Embryonic facial prominence (tissue), 1 donor: ENCODE measurements around the gene DUSP12.
"Not testable (repeated sequence)": the region's sequence is repeated elsewhere in the genome, so short reads cannot be mapped to it uniquely, and the experiment has no call there.

Experiments
- DNase-seq: peaks from one replicate; pipeline ENCODE4 v3.0.0-alpha.2; 2016; ENCODE audit errors: extremely low spot score

The DUSP12 gene

DNA sequence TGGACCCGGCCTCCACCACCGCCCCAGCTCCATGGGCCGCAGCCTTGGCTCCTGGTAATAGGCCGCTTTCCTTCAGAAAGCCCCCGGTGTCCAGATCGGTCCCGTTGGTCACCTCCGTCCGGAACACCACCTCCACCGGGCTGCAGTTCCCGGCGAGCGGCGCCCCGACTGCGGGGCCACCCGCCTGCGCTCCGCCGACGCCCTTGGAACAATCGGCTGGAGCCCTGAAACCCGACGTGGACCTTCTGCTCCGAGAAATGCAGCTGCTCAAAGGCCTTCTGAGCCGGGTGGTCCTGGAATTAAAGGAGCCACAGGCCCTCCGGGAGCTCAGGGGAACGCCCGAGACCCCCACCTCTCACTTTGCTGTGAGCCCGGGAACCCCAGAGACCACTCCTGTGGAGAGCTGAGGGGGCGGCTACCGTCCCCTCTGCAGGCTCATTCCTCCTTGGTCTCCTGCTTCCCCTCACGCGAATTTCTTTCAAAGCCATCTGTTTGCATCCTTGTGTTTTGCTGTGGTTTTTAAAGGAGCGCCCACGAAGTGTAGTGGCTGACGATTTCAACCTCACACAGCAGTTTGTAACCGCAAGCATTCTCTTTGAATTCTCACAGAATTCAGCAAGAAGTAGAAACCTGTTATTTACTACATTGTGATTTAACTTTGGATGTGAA is 22.2 kb upstream of the DUSP12 start:
- no peak for DNase-seq

DNA sequence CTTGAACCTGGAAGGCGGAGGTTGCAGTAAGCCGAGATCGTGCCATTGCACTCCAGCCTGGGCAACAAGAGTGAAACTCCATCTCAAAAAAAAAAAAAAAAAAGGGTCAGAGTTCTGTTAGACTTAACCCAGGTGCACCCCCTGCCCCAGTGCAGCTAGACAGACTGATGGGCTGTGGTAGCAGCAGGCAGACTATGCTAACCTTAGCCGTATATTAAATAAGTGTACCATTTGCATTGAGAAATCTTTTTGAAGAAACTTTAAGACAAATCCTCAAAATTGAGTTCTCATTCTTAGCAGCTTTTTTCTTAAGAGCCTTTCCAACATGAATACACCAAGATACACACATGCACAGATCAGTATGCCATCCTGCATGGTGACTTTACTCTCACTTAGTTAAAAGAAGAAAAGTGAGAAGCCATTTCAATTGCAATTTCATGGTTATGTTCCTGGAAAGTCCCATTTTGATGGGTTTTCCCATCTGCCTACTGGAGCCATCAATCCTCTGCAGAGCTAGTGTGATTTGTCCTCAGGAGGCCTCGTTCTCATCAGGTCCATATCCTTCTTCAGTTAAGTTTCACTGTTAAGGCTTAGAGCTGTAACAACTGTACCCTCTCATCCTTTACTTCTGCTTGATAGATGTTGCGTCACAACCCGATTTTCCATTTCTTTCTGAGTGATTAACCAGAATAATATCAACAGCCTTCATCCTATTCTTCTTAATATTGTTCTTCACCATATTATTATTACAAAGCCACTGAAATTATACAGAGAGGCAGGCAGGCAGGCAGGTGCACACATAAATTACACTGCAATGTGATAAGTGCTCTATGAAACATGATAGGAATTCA is 21.0 kb upstream of the DUSP12 start:
- DNase-seq, result no peak

DNA sequence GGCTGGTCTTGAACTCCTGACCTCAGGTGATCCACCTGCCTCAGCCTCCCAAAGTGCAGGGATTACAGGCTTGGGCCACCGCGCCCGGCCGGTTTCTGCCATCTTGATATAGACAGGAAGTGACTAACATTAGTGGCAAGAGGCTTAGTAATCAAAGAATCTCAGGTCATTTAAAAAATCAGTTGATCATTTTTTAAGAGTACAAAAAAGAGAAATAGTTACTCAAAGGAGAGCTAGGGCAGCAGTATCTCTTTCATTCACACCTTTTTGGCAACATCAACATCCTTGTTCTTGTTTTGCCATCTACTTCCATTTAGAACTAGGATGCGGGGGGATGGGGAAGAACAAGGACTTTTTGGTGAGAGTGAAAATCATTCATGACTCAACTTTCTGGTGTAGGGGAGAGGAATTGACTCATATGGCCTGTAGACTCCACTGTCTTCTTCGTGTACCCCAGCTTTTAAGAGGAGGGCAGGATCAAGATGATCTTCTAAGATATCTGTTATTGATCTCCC is 19.5 kb upstream of the DUSP12 start:
- DNase-seq, result no peak

DNA sequence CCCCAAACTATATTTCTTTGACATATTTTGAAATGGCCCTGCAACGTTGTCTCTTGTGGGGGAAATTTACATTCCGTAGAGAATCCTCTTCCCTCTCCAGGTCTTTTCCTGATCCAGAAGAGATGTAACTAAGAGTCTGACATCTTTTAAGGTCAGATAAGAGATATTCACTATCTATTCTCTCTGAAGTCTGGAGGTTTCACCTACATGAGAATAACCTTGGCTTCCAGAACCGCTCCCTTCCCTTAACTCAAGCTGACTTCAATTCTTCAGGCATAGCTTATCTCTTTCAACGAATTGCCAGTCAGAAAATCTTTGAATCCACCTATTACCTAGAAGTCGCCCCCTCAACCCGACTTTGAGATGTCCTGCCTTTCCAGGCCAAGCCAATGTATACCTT is 18.3 kb upstream of the DUSP12 start:
- no peak for DNase-seq

DNA sequence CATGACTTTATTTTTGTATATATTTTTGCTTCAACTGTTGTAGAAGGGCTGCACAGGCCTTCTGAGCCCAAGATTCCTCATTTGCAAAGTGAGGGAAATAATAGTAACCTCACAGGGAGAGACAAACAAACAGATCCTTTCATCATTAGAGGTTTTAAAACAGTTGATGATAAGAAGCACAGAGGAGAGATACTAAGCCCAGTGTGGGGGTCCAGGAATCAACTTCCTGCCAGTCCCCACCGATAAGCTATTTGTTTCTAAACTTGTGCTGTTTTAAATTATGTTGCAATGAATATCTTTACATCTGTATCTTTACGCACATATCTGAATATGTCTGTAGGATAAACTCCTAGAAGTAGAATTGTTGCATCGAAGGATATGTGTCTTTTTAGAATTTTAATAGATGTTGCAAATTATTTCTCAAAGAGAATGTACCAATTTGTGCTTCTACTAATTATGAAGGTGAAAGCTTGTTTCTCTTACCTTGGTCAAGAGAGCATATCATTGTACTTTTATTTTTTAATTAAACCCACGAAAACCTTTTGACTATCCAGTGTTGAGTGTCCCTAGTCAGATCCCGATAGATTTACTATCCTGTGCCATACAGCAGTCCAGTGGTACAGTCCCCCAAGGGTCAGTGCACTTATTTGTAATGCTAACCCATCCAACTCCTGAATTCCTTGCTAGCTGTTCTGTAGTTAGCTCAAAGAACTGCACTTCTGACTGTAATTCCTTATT is 17.4 kb upstream of the DUSP12 start:
- DNase-seq, result no peak

DNA sequence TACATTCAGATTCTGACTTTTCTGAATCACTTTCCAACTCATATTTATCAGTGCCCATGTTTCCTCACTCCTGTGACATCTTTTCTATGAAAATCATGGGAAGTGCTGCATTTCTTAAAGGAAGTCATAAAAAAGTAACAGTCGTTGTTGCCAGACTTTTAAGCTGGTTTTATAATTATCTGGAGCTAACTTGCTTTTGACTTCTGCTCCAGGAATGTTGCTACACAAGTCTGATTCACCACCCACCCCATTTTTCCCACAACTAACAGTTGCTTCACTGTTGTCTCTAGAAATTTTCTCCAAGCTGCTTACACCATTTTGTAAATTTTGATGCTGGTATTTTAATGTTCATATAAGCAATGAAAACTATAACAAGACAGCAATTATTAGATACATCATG is 16.1 kb upstream of the DUSP12 start:
- DNase-seq, result no peak

DNA sequence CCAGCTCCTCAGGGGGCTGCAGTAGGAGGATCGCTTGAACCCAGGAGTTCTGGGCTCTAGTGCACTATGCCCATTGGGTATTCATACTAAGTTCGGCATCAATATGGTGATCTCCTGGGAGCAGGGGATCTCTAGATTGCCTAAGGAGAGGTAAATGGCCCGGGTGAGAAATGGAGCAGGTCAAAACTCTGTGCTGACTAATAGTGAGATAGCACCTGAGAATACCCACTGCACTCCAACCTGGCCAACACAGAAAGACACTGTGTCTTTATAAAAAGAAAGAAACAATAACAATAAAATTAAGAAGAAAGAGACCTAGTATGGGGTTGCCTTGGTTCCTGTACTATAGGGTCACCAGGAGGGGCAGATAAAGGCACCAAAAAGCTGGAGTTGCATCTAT is 13.7 kb upstream of the DUSP12 start:
- no peak for DNase-seq

DNA sequence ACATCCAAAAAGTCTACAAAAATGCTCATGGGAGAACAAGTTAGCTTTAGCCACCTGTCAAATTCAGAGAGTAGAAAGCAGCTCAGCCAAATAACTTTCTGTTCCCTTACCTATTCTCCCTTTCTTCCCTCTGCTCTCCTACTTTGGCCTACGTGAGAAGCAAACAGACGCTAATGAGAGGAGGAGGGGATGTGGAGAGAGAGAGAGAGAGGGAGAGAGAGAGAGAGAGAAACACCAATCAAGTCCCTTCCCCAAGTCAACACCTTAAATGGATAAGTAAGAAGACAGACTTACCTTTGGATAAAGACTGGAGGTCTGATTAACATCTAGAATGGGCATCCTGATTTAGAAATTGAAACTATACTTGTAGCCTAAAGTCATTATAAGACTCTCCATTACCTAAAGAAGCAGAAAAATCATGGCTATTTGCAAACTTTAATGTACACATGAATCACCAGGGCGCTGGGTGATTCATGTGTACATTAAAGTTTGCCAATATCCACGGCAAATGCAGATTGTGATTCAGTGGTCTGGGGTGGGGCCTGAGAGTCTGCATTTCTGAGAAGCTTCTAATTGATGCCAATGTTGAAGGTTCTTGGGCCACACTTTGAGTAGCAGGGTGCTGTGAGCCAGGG is 13.1 kb upstream of the DUSP12 start:
- DNase-seq, result no peak

DNA sequence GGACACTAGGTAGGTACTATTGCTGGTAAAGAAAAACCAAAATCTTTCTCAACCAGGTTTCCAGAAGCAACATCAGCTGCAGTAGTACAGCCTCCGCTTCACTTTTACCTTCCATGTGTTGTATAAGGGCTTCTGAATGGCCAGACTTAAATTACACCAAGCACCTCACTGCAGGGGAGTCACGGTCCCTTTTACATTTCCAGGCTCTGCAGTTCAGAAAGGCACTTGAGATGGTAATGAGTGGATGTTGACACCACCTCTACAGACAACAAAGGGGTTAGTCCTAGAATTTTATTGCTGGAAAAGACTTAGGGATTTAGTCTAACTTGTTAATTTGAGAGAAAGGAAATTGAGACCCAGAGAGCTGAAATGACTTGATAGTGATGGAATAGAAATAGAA is 12.0 kb upstream of the DUSP12 start:
- DNase-seq, result no peak

DNA sequence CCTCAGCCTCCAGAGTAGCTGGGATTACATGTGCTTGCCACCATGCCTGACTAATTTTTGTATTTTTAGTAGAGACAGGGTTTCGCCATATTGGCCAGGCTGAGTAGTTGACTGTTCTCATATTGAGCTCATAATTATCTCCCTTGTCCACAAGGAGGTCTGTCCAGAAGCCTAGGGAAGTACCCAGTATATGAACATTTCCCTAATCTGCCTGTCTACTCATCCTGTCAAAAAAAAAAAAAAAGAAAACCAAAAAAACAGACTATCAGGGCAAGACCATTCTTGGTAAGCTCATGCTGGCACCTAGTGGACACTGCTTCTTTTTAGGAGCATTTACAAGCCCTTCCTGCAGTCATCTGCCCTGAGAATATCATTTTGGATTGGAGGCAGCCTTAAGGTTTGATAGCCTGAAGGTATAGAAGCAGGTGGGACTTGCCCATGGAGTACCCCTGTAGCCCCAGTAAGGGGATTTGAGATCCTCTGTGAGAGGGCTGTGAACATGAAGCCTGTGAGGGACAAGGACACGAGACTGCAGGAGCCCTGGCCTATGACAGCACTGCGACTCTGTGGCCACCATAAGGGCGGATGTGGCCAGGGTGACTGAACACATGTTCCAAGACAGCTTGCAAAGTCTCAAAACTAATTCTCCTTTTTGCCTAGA is 10.8 kb upstream of the DUSP12 start:
- DNase-seq, result no peak

DNA sequence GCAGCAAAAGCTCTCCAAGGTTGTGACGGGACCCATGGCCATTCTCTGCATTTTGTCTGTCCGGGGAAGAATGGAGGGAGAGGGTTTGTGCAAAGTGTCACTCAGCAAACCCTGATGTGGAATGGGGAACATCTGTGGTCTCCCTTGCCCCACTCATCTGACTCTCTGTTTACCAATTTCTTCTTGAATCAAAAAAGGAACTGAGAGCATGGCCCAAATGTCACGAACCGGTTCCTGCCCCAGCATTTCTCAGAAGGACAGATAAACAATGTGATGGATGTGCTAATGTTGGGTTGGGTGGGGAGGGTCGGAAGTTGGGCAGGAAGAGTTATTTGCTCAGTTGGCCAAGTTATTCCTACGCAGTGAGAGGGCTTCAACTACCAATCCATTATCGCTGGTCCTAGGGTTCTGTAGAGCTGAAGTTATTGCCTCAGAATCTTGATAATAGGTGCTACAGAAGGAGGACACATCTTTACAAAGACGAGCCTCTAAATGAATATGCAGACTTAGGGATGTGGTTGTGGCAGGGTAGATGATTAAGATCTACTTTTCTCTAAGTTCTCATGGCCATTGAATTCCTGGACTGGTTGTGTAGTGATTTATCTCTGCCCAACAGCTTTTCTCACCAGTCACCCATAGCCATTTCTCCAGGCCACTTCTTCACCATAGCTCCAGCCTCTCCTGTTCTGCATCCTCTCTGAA is 9.6 kb upstream of the DUSP12 start:
- DNase-seq, result no peak

DNA sequence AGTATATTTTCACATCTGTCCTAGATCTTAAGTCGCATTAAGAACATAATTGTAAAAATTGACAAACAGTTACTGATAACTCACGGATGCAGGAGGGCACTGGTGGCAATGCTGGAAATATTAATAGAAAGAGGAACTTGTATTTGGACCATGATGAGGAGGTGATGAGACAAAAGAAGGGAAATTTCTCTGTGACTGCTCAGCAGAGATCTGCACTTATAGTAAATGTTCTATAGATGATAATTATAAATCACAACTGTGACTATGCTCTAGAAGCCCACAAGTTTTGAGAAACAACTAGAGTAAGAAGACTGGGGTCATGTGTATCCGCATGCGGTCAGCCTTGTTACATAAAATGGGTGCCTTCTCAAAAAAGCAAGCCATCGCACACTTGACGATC is 8.7 kb upstream of the DUSP12 start:
- no peak for DNase-seq

DNA sequence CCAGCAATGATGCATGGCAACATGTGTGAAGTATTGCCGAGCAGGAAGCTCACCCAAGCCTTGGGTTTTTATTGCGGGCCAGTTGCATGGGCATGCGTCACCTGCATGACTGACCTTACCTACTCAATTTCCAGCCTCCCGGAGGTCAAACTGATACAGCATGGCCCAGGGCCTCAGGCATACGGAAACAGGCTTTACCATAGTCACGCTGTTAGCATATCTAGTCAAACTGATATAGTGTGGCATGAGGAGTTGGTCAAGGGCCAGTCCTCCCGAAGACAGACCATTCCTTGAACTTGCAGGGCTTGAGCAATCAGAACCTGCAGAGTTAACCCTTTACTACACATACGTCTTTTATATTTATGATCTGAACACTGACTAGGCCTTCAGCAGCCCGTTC is 6.4 kb upstream of the DUSP12 start:
- DNase-seq, result no peak

DNA sequence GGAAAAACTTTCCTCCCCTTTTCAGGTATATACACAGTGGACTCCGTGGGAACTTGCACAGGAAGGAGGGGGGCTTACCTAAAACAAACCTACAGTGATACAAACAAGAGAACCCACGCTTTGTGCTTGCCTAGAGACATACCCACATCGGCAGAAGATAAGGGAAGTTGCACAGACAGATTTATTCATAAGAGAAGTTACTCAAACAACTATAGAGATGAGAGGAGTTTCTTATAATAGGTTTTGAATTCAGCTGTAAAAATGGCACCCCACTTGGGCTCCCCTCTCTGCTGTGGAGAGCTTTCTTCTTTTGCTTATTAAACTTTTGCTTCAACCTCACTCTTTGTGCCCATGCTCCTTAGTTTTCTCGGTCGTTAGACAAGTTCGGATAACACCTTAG is 1.8 kb upstream of the DUSP12 start:
- no peak for DNase-seq

DNA sequence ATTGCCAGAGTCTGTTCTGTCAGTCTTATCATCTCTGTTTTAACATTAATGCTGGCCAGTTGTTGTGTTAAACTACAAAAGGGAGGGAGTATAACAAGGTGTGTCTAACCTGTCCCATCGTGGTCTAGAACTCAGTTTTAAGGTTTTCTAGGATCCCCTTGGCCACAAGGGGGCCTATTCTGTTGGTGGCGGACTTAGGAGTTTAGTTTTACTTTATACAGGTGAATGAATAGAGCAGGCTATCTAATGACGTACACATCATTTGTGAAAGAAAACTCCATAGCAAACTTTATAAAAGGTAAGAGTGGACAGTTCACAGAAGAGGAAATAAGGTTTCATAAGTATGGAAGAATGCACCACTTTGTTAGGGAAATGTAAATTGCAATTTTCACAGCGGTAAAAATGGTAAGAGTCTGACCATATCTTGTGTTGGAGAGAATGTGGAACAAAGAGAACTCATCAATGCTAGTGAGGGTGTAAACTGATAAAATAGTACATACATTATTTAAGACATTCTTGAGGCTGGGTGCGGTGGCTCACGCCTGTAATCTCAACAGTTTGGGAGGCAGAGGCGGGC is 14.0 kb downstream of the DUSP12 start:
- DNase-seq, result no peak

DNA sequence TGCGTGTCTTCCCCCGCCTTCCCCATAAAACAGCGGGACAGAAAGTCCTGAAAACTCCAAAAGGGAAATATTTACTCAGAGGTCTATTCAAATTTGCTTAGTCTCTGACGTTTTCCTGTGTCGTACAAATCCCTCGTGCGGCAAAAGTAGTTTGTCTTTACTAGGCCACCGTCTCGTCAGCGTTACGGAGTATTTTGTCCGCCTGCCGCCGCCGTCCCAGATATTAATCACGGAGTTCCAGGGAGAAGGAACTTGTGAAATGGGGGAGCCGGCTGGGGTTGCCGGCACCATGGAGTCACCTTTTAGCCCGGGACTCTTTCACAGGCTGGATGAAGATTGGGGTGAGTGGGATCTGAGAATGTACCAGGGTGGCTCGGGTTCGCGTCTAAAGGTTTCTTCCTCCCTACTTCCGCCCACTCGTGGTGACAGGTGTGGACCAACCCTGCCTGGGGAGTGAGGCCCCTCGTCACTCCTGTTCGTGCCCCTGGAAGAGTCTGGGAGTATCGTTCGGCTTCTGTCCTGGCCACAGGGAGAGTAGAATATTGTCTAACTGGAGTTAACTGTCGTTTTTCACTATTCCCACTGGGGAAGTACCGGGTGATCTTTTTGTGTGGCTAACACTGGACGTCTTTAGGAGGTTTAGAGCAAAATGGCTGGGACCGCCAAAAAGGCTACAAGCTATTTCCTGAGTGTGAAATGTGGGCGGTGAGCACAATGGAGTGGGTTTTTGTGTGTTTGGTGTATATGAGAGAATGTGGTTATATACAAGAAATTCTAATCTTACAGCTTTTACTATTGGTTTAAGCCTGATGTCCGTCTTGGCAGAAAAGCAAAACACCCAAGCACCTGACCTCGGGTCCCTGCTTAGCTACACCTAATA is 16.8 kb downstream of the DUSP12 start, which contains the start of gene ATF6:
Gene ATF6, plus strand, starts transcription at position 219 of the 880 bp plus-strand sequence. Its CDS starts 41 bp downstream, at position 260.
- peak; percentile 90 for DNase-seq

DNA sequence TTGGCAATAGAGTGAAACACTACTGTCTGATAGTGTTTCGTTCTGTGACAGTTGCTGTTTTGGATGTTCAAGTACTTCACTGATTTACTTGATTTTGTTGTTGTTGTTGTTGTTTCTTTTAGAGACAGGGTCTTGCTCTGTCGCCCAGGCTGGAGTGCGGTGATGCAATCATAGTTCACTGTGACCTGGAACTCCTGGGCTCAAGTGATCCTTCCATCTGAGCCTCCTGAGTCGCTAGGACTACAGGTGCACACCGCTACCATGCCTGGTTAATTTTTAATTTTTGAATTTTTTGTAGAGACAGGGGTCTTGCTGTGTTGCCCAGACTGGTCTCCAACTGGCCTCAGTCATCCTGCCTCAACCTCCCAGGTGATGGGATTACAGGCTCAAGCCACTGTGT is 18.9 kb downstream of the DUSP12 start:
- no peak for DNase-seq

DNA sequence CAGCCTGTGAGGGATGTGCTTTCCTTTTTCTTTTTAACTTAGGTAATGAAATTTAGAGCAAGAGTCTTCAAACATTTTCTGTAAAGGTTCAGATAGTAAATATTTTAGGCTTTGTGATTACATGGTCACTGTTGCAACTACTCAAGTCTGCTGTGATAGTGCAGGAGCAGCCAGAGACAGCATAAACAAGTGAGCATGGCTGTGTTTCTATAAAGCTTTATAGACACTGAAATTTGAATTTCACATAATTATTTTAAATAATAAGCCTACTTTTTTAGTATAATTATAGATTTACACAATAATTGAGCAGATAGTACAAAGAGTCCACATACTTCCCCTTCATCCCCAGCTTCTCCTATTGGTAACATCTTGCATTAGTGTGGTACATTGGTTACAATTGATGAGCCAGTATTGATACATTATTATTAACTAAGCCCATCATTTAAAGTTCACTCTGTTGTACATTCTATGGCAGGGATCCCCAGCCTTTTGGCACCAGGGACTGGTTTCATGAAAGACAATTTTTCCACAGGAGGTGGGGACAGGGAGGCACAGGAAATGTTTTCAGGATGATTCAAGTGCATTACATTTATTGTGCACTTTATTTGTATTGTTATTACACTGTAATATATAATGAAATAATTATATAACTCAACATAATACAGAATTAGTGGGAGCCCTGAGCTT is 19.5 kb downstream of the DUSP12 start:
- no peak for DNase-seq

DNA sequence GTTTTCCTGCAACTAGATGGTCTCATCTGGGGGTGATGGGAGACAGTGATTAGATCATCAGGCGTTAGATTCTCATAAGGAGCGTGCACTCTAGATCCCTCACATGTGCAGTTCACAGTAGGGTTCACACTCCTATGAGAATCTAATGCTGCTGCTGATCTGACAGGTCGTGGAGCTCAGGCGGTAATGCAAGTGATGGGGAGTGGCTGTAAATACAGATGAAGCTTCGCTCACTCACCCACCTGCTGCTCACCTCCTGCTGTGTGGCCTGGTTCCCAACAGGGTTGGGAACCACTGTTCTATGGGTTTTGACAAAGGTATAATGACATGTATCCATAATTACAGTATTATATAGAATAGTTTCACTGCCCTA is 20.1 kb downstream of the DUSP12 start:
- DNase-seq, result not testable (repeated sequence)
